HepG2 (cell line): ENCODE data around the gene AGAP1.

Source experiments
- MEF2D ChIP-seq: sonication (generic); formaldehyde crosslinking; IDR thresholded peaks from 2 replicates; pipeline ENCODE4 v1.5.1; 2020; ENCODE audit warnings: mild to moderate bottlenecking, missing genetic modification reagents
- NFKB2 ChIP-seq: sonication (generic); formaldehyde crosslinking; IDR thresholded peaks from 2 replicates; pipeline ENCODE4 v1.4.0; 2020; ENCODE audit warnings: missing genetic modification reagents, borderline replicate concordance

- TF ChIP-seq MEF2D (CRISPR knock-in tag), result no peak
- no peak for TF ChIP-seq NFKB2 (CRISPR knock-in tag)
Measured at GRCh38 chr2:235949567-235950472, 456.0 kb downstream of the AGAP1 start.
